ENCODE data around the gene GSTA2.
"Not testable (repeated sequence)": the region's sequence is repeated elsewhere in the genome, so short reads cannot be mapped to it uniquely, and the experiment has no call there.

GSTA2 gene

DNA sequence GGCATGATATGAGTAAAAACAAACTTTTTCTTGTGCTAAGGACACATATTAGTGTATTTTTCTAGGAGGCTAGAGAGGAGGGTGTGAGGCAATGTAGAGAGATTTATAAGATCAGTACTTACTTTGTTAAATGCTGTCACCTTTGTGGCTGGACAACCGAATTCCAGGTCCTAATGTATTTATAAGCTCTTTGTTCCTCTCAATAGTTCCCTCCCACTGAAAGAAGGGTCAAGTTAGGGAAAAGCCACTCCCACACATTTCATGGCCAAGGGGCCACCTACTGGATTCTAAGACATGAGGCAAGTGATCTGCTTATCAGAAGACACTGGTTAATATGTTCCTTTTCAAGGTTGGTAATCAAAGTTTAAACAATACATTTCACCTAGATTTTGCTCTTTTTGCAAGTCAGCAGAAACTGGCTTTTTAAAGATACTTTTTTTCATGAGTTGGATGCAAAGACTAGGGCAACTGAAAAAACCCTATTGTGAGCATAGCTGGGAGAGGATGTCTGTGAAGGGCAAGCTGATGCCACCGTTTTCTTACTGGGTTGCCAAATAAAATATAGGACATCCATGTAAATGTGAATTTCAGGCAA lies at the start of gene GSTA2:
Gene GSTA2 (minus strand): TSS at position 154 of the 595 bp plus-strand sequence. CDS start 5,528 bp downstream, outside the sequence.
- not testable (repeated sequence) for H3K4me3 ChIP-seq (ENCODE audit: low read depth in 1 of 2, low read length in 2 of 2); H3K4me1 ChIP-seq (ENCODE audit: control insufficient read depth in 1 of 2, insufficient read depth in 2 of 2, low read length in 2 of 2); H3K27ac ChIP-seq (ENCODE audit: low read length); H3K36me3 ChIP-seq (ENCODE audit: control insufficient read depth in 1 of 2, insufficient read depth in 2 of 2, low read length in 2 of 2); H3K9me3 ChIP-seq (ENCODE audit: control insufficient read depth in 1 of 2, low read length in 2 of 2); H3K27me3 ChIP-seq (ENCODE audit: low read depth, low read length)

- H3K27ac ChIP-seq (ENCODE audit: low read length) = not testable (repeated sequence)
Measured at GRCh38 chr6:52809777-52810176, 46.5 kb upstream of the GSTA2 start.

DNA sequence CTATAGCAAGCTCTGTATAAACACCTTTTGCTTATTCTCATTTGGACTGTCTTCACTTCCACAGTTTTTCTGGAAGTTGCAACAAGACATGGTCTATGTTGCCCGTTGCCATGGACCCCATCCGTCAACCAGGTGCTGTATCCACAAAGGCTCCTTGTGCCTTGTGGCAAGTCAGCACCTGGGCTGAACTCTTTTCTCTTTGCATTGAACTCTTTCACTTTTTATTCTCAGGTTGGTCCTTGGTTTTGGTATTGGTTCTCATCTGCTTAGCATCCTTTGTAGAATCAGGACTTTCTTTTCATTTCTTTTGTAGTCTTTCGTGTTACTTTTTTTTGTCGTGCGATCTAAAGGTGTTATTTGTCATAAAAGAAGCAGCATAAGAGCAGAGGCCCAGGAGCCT lies 45.4 kb upstream of the GSTA2 start:
- Histone ChIP-seq H3K4me1 (ENCODE audit: control insufficient read depth in 1 of 2, insufficient read depth in 2 of 2, low read length in 2 of 2) (no peaks in the 10 kb centered on the region), H3K27me3 (ENCODE audit: low read depth, low read length) (no peaks in the 10 kb centered on the region), H3K27ac (ENCODE audit: low read length) (no peak overlapping the region), H3K36me3 (ENCODE audit: control insufficient read depth in 1 of 2, insufficient read depth in 2 of 2, low read length in 2 of 2) (no peaks in the 10 kb centered on the region), H3K4me3 (ENCODE audit: low read depth in 1 of 2, low read length in 2 of 2) (no peak overlapping the region), H3K9me3 (ENCODE audit: control insufficient read depth in 1 of 2, low read length in 2 of 2) (no peaks in the 10 kb centered on the region)

More at GRCh38 chr6:52809777-52810176, 46.5 kb upstream of the GSTA2 start:
- H3K9me3 ChIP-seq (ENCODE audit: control insufficient read depth in 1 of 2, low read length in 2 of 2); H3K4me3 ChIP-seq (ENCODE audit: low read depth in 1 of 2, low read length in 2 of 2); H3K36me3 ChIP-seq (ENCODE audit: control insufficient read depth in 1 of 2, insufficient read depth in 2 of 2, low read length in 2 of 2); H3K27me3 ChIP-seq (ENCODE audit: low read depth, low read length); H3K4me1 ChIP-seq (ENCODE audit: control insufficient read depth in 1 of 2, insufficient read depth in 2 of 2, low read length in 2 of 2): not testable (repeated sequence)

GRCh38 chr6:52803668-52804255 lies 40.5 kb upstream of the GSTA2 start, which contains the start of gene GSTA1:
TSS of gene GSTA1 (minus strand) at chr6:52803816. CDS start at chr6:52799267, 4,549 bp downstream.
- H3K27ac ChIP-seq (ENCODE audit: low read length) = not testable (repeated sequence)

GRCh38 chr6:52802806-52803205 lies 39.5 kb upstream of the GSTA2 start:
- Histone ChIP-seq H3K4me1 (ENCODE audit: control insufficient read depth in 1 of 2, insufficient read depth in 2 of 2, low read length in 2 of 2) (no peaks in the 10 kb centered on the region), H3K27ac (ENCODE audit: low read length) (no peak overlapping the region), H3K9me3 (ENCODE audit: control insufficient read depth in 1 of 2, low read length in 2 of 2) (no peaks in the 10 kb centered on the region), H3K27me3 (ENCODE audit: low read depth, low read length) (no peaks in the 10 kb centered on the region), H3K36me3 (ENCODE audit: control insufficient read depth in 1 of 2, insufficient read depth in 2 of 2, low read length in 2 of 2) (no peaks in the 10 kb centered on the region), H3K4me3 (ENCODE audit: low read depth in 1 of 2, low read length in 2 of 2) (no peak overlapping the region)

More at GRCh38 chr6:52803668-52804255, 40.5 kb upstream of the GSTA2 start, which contains the start of gene GSTA1:
- H3K36me3 ChIP-seq (ENCODE audit: control insufficient read depth in 1 of 2, insufficient read depth in 2 of 2, low read length in 2 of 2); H3K27me3 ChIP-seq (ENCODE audit: low read depth, low read length); H3K9me3 ChIP-seq (ENCODE audit: control insufficient read depth in 1 of 2, low read length in 2 of 2); H3K4me3 ChIP-seq (ENCODE audit: low read depth in 1 of 2, low read length in 2 of 2); H3K4me1 ChIP-seq (ENCODE audit: control insufficient read depth in 1 of 2, insufficient read depth in 2 of 2, low read length in 2 of 2): not testable (repeated sequence)

- Histone ChIP-seq H3K4me1 (ENCODE audit: control insufficient read depth in 1 of 2, insufficient read depth in 2 of 2, low read length in 2 of 2) (no peaks in the 10 kb centered on the region), H3K27ac (ENCODE audit: low read length) (no peak overlapping the region), H3K27me3 (ENCODE audit: low read depth, low read length) (no peaks in the 10 kb centered on the region), H3K9me3 (ENCODE audit: control insufficient read depth in 1 of 2, low read length in 2 of 2) (no peaks in the 10 kb centered on the region), H3K4me3 (ENCODE audit: low read depth in 1 of 2, low read length in 2 of 2) (no peak overlapping the region), H3K36me3 (ENCODE audit: control insufficient read depth in 1 of 2, insufficient read depth in 2 of 2, low read length in 2 of 2) (no peaks in the 10 kb centered on the region)
Measured at GRCh38 chr6:52801188-52801841, 38.0 kb upstream of the GSTA2 start.

DNA sequence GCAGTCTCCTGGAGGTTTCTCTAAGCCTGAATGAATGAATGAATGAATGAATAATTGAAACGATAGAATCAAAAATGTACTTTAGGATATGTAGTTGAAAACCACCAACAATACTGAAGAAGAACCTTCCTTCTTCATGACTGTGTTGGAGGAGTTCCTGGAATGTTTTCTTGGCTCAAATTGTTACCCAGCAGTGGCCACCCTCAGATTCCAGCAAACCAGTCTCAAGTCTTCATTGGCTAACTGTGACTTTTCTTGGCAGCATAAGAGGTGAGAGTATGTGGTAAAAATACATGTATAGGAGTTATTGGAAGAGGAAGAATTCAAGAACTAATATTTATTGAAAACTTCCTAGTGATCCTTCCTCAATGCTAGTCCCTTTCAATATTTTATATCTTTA lies 36.0 kb upstream of the GSTA2 start:
- H3K4me3 ChIP-seq (ENCODE audit: low read depth in 1 of 2, low read length in 2 of 2); H3K4me1 ChIP-seq (ENCODE audit: control insufficient read depth in 1 of 2, insufficient read depth in 2 of 2, low read length in 2 of 2); H3K27ac ChIP-seq (ENCODE audit: low read length); H3K9me3 ChIP-seq (ENCODE audit: control insufficient read depth in 1 of 2, low read length in 2 of 2); H3K27me3 ChIP-seq (ENCODE audit: low read depth, low read length); H3K36me3 ChIP-seq (ENCODE audit: control insufficient read depth in 1 of 2, insufficient read depth in 2 of 2, low read length in 2 of 2): not testable (repeated sequence)

GRCh38 chr6:52794366-52794765 lies 31.1 kb upstream of the GSTA2 start:
- H3K9me3 ChIP-seq (ENCODE audit: control insufficient read depth in 1 of 2, low read length in 2 of 2); H3K36me3 ChIP-seq (ENCODE audit: control insufficient read depth in 1 of 2, insufficient read depth in 2 of 2, low read length in 2 of 2); H3K27me3 ChIP-seq (ENCODE audit: low read depth, low read length); H3K4me1 ChIP-seq (ENCODE audit: control insufficient read depth in 1 of 2, insufficient read depth in 2 of 2, low read length in 2 of 2); H3K4me3 ChIP-seq (ENCODE audit: low read depth in 1 of 2, low read length in 2 of 2); H3K27ac ChIP-seq (ENCODE audit: low read length): not testable (repeated sequence)

- H3K27ac ChIP-seq (ENCODE audit: low read length) = no peak overlapping the region
- no peaks in the 10 kb centered on the region for H3K9me3 ChIP-seq (ENCODE audit: control insufficient read depth in 1 of 2, low read length in 2 of 2)
- no peaks in the 10 kb centered on the region for H3K36me3 ChIP-seq (ENCODE audit: control insufficient read depth in 1 of 2, insufficient read depth in 2 of 2, low read length in 2 of 2)
Measured at GRCh38 chr6:52790861-52791260, 27.6 kb upstream of the GSTA2 start.

GRCh38 chr6:52789658-52790057 lies 26.4 kb upstream of the GSTA2 start:
- not testable (repeated sequence) for H3K4me1 ChIP-seq (ENCODE audit: control insufficient read depth in 1 of 2, insufficient read depth in 2 of 2, low read length in 2 of 2); H3K9me3 ChIP-seq (ENCODE audit: control insufficient read depth in 1 of 2, low read length in 2 of 2); H3K36me3 ChIP-seq (ENCODE audit: control insufficient read depth in 1 of 2, insufficient read depth in 2 of 2, low read length in 2 of 2); H3K4me3 ChIP-seq (ENCODE audit: low read depth in 1 of 2, low read length in 2 of 2); H3K27me3 ChIP-seq (ENCODE audit: low read depth, low read length); H3K27ac ChIP-seq (ENCODE audit: low read length)

More at GRCh38 chr6:52790861-52791260, 27.6 kb upstream of the GSTA2 start:
- Histone ChIP-seq H3K27me3 (ENCODE audit: low read depth, low read length) (no peaks in the 10 kb centered on the region), H3K4me1 (ENCODE audit: control insufficient read depth in 1 of 2, insufficient read depth in 2 of 2, low read length in 2 of 2) (no peaks in the 10 kb centered on the region), H3K4me3 (ENCODE audit: low read depth in 1 of 2, low read length in 2 of 2) (no peak overlapping the region)

GRCh38 chr6:52788478-52788877 lies 25.2 kb upstream of the GSTA2 start:
- no peak overlapping the region for H3K27ac ChIP-seq (ENCODE audit: low read length)
- H3K4me3 ChIP-seq (ENCODE audit: low read depth in 1 of 2, low read length in 2 of 2) = no peak overlapping the region
- no peaks in the 10 kb centered on the region for H3K9me3 ChIP-seq (ENCODE audit: control insufficient read depth in 1 of 2, low read length in 2 of 2)
- no peaks in the 10 kb centered on the region for H3K36me3 ChIP-seq (ENCODE audit: control insufficient read depth in 1 of 2, insufficient read depth in 2 of 2, low read length in 2 of 2)
- H3K27me3 ChIP-seq (ENCODE audit: low read depth, low read length) = no peaks in the 10 kb centered on the region
- no peaks in the 10 kb centered on the region for H3K4me1 ChIP-seq (ENCODE audit: control insufficient read depth in 1 of 2, insufficient read depth in 2 of 2, low read length in 2 of 2)
